LNCAP (cell line): ENCODE data around the gene ENDOV.

Experiments
- CTCF ChIP-seq: fragments of 450-650 bp; IDR thresholded peaks from 2 replicates; pipeline ENCODE4 v1.5.1; 2017; ENCODE audit warnings: mild to moderate bottlenecking

The ENDOV gene

GRCh38 chr17:80445007-80445725 lies 30.2 kb downstream of the ENDOV start:
- TF ChIP-seq CTCF: no peak

GRCh38 chr17:80445726-80446110 lies 30.8 kb downstream of the ENDOV start:
- TF ChIP-seq CTCF: no peak

DNA sequence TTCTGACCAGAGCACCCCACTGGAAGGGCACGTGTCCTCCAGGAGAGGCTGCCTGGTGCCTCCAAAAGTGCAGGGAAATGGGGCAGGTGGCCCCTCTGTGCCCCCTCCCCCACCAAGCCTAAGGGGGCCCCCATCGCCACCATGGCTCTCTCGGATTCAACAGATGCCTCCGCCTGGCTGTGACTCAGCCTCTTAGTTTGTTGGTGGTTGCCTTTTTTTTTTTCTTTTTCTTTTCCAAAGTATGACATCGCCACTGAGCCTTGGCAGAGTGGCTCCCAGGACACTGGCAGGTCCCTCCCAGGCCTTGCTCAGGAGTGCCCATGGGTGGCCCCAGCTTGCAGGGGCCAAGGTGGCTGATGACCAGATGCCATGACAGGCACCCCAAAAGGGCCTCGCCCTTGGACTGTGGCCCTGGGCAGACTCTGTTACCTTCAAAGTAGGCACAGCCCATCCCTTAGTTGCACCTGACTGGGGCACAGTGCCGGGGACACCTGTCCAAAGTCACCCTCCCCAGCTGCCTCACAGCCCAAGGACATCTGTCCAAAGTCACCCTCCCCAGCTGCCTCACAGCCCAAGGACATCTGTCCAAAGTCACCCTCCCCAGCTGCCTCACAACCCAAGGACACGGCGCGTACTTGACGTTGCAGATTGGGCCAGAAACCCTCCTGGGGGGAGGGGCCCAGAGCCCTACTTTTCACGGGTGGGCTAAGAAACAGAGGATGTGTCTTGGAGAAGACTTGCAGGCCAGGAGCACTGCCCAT lies 31.9 kb downstream of the ENDOV start:
- no peak for TF ChIP-seq CTCF

DNA sequence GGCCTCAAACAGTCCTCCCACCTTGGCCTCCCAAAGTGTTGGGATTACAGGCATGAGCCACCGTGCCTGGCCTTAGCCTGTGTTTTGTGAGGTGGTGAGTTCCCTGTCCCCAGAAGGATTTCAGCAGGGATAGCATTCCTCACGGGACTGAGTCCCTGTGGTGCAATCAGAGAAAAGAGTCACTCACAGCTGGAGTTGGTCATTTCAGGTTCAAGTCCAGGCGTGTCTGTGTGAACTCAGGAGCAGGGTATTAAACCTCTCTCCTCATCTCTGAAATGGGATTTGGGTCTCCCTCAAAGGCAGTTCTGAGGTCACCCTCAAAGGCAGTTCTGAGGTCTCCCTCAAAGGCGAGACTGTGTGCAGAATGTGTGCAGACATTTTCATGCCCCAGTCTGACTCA lies 32.8 kb downstream of the ENDOV start:
- TF ChIP-seq CTCF: no peak

DNA sequence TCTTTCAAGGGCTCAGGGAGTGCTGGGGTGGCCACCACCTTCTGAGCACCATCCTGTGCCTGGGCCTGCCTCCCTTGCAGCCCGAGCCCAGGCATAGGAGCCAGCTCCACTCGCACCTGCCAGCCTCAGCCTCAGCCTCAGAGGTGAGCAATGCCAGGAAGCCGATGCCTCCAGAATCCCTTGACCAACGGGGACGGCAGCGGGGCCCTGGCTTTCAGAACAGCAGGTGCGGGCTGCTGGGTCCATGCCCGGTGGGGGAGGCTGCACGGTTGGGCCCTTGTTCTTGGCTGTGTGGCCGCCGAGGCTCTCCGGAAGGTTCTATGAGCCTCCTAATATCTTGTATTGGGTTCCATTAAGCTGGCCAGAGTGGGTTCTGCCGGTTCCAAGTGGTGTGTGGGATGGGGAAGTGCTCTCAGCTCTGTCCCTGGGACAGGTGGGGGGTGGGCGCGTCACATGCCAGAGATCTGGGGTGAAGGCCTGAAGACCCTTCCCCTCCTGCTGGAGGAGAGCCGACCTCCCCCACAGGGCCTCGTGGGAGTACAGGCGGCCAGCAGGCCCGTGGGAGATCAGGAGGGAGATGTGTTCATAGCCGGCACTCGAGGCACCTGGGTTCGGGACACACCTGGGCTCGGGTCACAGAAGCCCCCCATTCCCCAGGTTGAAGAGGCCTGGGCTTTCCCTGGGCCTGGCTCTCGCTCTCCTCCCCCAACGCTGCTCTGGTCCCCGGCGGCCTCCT lies 34.4 kb downstream of the ENDOV start:
- TF ChIP-seq CTCF: no peak

DNA sequence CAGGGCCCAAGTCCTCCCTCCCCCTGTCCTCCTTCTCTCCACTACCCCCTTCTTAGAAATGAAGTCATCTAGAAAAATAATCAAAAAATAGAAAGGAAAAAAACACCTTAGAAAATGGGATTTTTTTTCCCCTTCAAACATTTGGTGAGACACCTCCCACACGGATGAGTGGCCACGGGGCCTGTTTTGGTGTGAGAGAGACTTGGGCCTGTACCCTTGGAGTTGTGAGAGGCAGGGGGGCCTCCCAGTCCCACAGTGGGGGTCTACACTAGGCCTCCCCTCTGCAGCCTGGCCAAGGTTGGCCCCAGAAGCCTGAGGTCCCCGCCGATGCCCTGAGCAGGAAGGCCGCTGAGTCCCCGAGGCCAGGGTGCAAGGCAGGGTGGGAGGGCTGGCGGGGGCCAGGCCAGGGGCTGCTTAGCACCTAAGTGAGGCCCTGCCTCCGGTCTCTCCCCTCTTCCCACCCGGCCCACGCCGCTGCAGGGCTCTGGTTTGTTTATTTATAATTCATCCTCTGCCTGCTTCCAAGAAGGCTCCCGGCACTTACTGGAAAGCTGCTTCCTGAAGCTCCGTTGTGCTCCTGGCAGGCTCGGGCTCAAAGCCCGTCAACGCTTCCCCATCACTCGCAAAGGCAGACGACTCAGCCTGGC lies 35.1 kb downstream of the ENDOV start:
- TF ChIP-seq CTCF: no peak

DNA sequence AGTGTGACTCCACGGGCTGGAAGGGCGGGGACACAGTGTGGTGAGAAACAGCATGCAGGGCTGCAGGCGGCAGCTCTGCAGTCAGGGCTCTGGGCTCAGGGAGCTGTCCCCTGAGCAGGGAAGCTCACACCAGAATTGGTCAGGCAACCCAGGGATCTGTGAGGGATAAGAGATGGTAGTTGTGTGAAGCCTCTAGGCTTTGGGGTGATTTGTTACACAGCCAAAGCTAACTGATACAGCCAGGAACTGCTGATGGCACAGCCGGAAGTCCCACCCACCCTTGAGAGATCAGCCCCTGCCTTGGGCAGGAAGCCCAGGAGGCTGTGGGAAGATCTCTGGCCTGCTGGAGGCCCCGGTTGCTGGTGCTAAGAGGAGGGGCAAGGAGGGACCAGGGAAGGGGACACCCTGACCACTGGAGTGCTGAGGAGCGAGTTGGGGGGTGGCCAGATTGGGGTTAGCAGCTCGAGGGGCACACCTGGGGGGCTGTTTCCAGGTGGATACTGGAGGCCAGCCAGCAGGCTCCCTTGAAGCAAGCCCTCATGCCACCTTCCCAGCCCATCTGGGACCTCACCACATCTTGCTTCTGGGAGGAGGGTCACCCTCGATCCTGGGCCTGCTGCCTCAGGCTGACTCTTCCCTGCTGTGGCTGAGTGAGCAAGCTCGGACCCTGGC lies 36.3 kb downstream of the ENDOV start:
- TF ChIP-seq CTCF: no peak
